ENCODE data around the gene ANGPT4. TPM values are rescaled to one million over a fixed set of nuclear protein-coding genes. Genes with fewer than 3 reads are reported as not detected.

Gene ANGPT4
- polyA plus RNA-seq, 3 donors, result 0.07 to 0.14 TPM; not detected in 1

- Histone ChIP-seq H3K27ac (ENCODE audit: low read depth in 1 of 2, low read length in 2 of 2) (peak overlapping the region; percentile 24 to 70), H3K36me3 (replicated peaks in 1 of 2; ENCODE audit: control insufficient read depth in 1 of 2, insufficient read depth in 2 of 2, low read length in 2 of 2) (no peaks in the 10 kb centered on the region), H3K4me1 (ENCODE audit: control insufficient read depth in 1 of 2, insufficient read depth in 2 of 2, low read length in 2 of 2) (peaks cover 60 to 76% of the 10 kb centered on the region in 2 donors), H3K79me2 (ENCODE audit: insufficient read depth, low read length) (no peaks in the 10 kb centered on the region), H3K9me3 (replicated peaks in 1 of 2; ENCODE audit: control insufficient read depth in 1 of 2, insufficient read depth in 1 of 2, low read length in 2 of 2) (no peaks in the 10 kb centered on the region), H3K9ac (ENCODE audit: insufficient read depth, low read length, poor library complexity, severe bottlenecking) (no peak overlapping the region), H3K27me3 (ENCODE audit: control insufficient read depth in 2 of 2, insufficient read depth in 2 of 2, low read length in 2 of 2) (peaks cover 0 to 8% of the 10 kb centered on the region in 2 donors), H3K4me2 (replicated peaks; ENCODE audit: extremely low read depth, low read length, poor library complexity, severe bottlenecking) (peak overlapping the region; percentile 48), H3K4me3 (replicated peaks in 1 of 3; ENCODE audit: low read depth in 2 of 3, low read length in 3 of 3) (peak overlapping the region in 1 of 3 experiments; percentile 2), H2AFZ (ENCODE audit: insufficient read depth, low read depth, low read length, poor library complexity, severe bottlenecking) (no peak overlapping the region), H4K20me1 (ENCODE audit: insufficient read depth, low read length) (no peaks in the 10 kb centered on the region)
- DNase-seq, result no peak
- H3K27ac Mint-ChIP-seq, result peak overlapping the region; percentile 36 to 87 (median 78)
- 92% methylated on average over 6 of the region's 6 CpGs for WGBS (ENCODE audit: insufficient coverage)
- H3K4me3 Mint-ChIP-seq, result peak overlapping the region; percentile 2 to 61
- peaks cover 0 to 3% (median 0%) of the 10 kb centered on the region in 7 donors for H3K9me3 Mint-ChIP-seq
- peaks cover 6 to 7% of the 10 kb centered on the region in 2 donors for H3K36me3 Mint-ChIP-seq
- H3K4me1 Mint-ChIP-seq, result peaks cover 71% of the 10 kb centered on the region
- TF ChIP-seq, protein P1, sequence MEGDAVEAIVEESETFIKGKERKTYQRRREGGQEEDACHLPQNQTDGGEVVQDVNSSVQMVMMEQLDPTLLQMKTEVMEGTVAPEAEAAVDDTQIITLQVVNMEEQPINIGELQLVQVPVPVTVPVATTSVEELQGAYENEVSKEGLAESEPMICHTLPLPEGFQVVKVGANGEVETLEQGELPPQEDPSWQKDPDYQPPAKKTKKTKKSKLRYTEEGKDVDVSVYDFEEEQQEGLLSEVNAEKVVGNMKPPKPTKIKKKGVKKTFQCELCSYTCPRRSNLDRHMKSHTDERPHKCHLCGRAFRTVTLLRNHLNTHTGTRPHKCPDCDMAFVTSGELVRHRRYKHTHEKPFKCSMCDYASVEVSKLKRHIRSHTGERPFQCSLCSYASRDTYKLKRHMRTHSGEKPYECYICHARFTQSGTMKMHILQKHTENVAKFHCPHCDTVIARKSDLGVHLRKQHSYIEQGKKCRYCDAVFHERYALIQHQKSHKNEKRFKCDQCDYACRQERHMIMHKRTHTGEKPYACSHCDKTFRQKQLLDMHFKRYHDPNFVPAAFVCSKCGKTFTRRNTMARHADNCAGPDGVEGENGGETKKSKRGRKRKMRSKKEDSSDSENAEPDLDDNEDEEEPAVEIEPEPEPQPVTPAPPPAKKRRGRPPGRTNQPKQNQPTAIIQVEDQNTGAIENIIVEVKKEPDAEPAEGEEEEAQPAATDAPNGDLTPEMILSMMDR (IDR thresholded peaks at IDR 0.05), result no peak
- intact Hi-C loops (cut with micrococcal nuclease), result no loop called here
- H3K27me3 Mint-ChIP-seq (ENCODE audit: low read depth in 3 of 3), result peaks cover 7 to 10% (median 8%) of the 10 kb centered on the region in 3 donors
Measured at GRCh38 chr20:890666-891057, 25.5 kb downstream of the ANGPT4 start.

- Histone ChIP-seq H3K4me1 (ENCODE audit: control insufficient read depth in 1 of 2, insufficient read depth in 2 of 2, low read length in 2 of 2) (peaks cover 65 to 82% of the 10 kb centered on the region in 2 donors), H3K27ac (ENCODE audit: low read depth in 1 of 2, low read length in 2 of 2) (peak overlapping the region in 1 of 2 donors; percentile 70), H4K20me1 (ENCODE audit: insufficient read depth, low read length) (no peaks in the 10 kb centered on the region), H3K9ac (ENCODE audit: insufficient read depth, low read length, poor library complexity, severe bottlenecking) (no peak overlapping the region), H3K36me3 (replicated peaks in 1 of 2; ENCODE audit: control insufficient read depth in 1 of 2, insufficient read depth in 2 of 2, low read length in 2 of 2) (no peaks in the 10 kb centered on the region), H3K9me3 (replicated peaks in 1 of 2; ENCODE audit: control insufficient read depth in 1 of 2, insufficient read depth in 1 of 2, low read length in 2 of 2) (no peaks in the 10 kb centered on the region), H3K4me3 (replicated peaks in 1 of 3; ENCODE audit: low read depth in 2 of 3, low read length in 3 of 3) (no peak overlapping the region), H2AFZ (ENCODE audit: insufficient read depth, low read depth, low read length, poor library complexity, severe bottlenecking) (no peak overlapping the region), H3K27me3 (ENCODE audit: control insufficient read depth in 2 of 2, insufficient read depth in 2 of 2, low read length in 2 of 2) (peaks cover 0 to 15% of the 10 kb centered on the region in 2 donors), H3K79me2 (ENCODE audit: insufficient read depth, low read length) (no peaks in the 10 kb centered on the region), H3K4me2 (replicated peaks; ENCODE audit: extremely low read depth, low read length, poor library complexity, severe bottlenecking) (no peak overlapping the region)
- Mint-ChIP-seq H3K27ac (peak overlapping the region in 5 of 7 donors; percentile 42 to 87 (median 65)), H3K27me3 (ENCODE audit: low read depth in 3 of 3) (peaks cover 13 to 15% (median 15%) of the 10 kb centered on the region in 3 donors), H3K9me3 (peaks cover 0 to 3% (median 0%) of the 10 kb centered on the region in 7 donors), H3K36me3 (peaks cover 7 to 9% of the 10 kb centered on the region in 2 donors), H3K4me1 (peaks cover 77% of the 10 kb centered on the region), H3K4me3 (no peak overlapping the region)
- DNase-seq, result no peak
- 91% methylated on average over 10 of the region's 10 CpGs for WGBS (ENCODE audit: insufficient coverage)
- TF ChIP-seq, protein P1 (IDR thresholded peaks at IDR 0.05), result no peak
- intact Hi-C loops (cut with micrococcal nuclease), result loop anchor here (10.0 kb wide), 1 partner anchor 65 kb away; no protein-coding TSS in a partner anchor
Measured at GRCh38 chr20:889932-890463, 26.1 kb downstream of the ANGPT4 start.
